ENCODE measurements around the gene TACC2.

DNA sequence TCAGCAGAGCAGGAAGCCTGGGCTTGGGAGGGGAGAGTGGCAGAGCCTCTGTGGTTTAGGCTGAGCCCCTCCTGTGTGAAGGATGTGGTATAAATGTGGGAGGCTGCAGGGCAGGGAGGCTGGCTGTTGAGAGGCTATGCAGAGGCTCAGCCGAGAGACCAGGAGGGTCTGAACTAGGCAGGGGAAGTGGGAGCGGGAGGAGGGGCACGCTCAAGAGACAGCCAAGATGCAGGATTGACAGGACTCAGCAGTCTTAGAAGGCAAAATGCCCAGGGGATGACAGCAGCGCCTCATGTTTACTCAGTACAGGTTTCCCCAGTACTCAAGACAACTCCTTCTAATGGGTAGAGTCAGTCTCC, 306.5 kb downstream of the TACC2 start:
- TF ChIP-seq, protein P1, sequence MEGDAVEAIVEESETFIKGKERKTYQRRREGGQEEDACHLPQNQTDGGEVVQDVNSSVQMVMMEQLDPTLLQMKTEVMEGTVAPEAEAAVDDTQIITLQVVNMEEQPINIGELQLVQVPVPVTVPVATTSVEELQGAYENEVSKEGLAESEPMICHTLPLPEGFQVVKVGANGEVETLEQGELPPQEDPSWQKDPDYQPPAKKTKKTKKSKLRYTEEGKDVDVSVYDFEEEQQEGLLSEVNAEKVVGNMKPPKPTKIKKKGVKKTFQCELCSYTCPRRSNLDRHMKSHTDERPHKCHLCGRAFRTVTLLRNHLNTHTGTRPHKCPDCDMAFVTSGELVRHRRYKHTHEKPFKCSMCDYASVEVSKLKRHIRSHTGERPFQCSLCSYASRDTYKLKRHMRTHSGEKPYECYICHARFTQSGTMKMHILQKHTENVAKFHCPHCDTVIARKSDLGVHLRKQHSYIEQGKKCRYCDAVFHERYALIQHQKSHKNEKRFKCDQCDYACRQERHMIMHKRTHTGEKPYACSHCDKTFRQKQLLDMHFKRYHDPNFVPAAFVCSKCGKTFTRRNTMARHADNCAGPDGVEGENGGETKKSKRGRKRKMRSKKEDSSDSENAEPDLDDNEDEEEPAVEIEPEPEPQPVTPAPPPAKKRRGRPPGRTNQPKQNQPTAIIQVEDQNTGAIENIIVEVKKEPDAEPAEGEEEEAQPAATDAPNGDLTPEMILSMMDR (IDR thresholded peaks at IDR 0.05) = no peak
- no peak for TF ChIP-seq POLR2A (IDR thresholded peaks at IDR 0.05)
- TF ChIP-seq POLR2AphosphoS5 (IDR thresholded peaks at IDR 0.05) = no peak
- TF ChIP-seq EP300 (IDR thresholded peaks at IDR 0.05) = no peak

Data from gastroesophageal sphincter (tissue), 3 donors.